Mesothelial cell of epicardium (in vitro differentiated cells): Measurements from ENCODE around the gene CARHSP1. TPM values are rescaled to one million over a fixed set of nuclear protein-coding genes. Genes with fewer than 3 reads are reported as not detected.
A peak's percentile ranks its signal among the peaks of the same experiment; 100 is the strongest.
"Not testable (repeated sequence)": the region's sequence is repeated elsewhere in the genome, so short reads cannot be mapped to it uniquely, and the experiment has no call there.

Experiments
- DNase-seq, 2 experiments: peaks; one replicate each; pipeline ENCODE4 v3.0.0; 2021; ENCODE audit warnings: low spot score in 2 of 2; ENCODE audit not compliant: unreplicated experiment in 2 of 2
- H3K27ac Mint-ChIP-seq: 2 replicates; pipeline ENCODE4 v1.8.0; 2021; ENCODE audit warnings: mixed read lengths
- H3K27me3 Mint-ChIP-seq: 2 replicates; pipeline ENCODE4 v1.8.0; 2021; ENCODE audit warnings: low read depth, mixed read lengths
- H3K36me3 Mint-ChIP-seq: 2 replicates; pipeline ENCODE4 v1.8.0; 2021; ENCODE audit warnings: mixed read lengths
- H3K4me1 Mint-ChIP-seq: 2 replicates; pipeline ENCODE4 v1.8.0; 2021; ENCODE audit warnings: mixed read lengths
- H3K4me3 Mint-ChIP-seq: 2 replicates; pipeline ENCODE4 v1.8.0; 2021; ENCODE audit warnings: mild to moderate bottlenecking, moderate library complexity, mixed read lengths
- H3K9me3 Mint-ChIP-seq: 2 replicates; pipeline ENCODE4 v1.8.0; 2021; ENCODE audit warnings: mixed read lengths
- total RNA-seq: library from RNA; stranded (reverse); gene quantifications from 3 replicates; pipeline ENCODE4 v1.2.1, GENCODE V29; 2021
- TF ChIP-seq, protein P1 (sequence below): fragments of 200-600 bp; sonication (generic); IDR thresholded peaks from one replicate; pipeline ENCODE4 v1.5.0; 2021; ENCODE audit warnings: antibody characterized with exemption; ENCODE audit not compliant: unreplicated experiment

CARHSP1 gene
- total RNA-seq: 78.6 to 84.2 TPM (median 80.3 TPM) in 3 replicates

GRCh38 chr16:8868416-8869211, at the start of gene CARHSP1:
TSS of gene CARHSP1 (minus strand) at chr16:8869006. CDS start at chr16:8859328, 9,678 bp downstream.
- H3K4me1 Mint-ChIP-seq: peaks cover 32% of the 10 kb centered on the region
- peak within 1 kb of the TSS; percentile 85 for H3K4me3 Mint-ChIP-seq
- no peaks in the 10 kb centered on the region for H3K27me3 Mint-ChIP-seq
- peak within 1 kb of the TSS; percentile 84 for H3K27ac Mint-ChIP-seq
- H3K36me3 Mint-ChIP-seq: no peaks in the 10 kb centered on the region
- peak; percentile 87 to 89 for DNase-seq
- H3K9me3 Mint-ChIP-seq: no peaks in the 10 kb centered on the region
- TF ChIP-seq, protein P1, sequence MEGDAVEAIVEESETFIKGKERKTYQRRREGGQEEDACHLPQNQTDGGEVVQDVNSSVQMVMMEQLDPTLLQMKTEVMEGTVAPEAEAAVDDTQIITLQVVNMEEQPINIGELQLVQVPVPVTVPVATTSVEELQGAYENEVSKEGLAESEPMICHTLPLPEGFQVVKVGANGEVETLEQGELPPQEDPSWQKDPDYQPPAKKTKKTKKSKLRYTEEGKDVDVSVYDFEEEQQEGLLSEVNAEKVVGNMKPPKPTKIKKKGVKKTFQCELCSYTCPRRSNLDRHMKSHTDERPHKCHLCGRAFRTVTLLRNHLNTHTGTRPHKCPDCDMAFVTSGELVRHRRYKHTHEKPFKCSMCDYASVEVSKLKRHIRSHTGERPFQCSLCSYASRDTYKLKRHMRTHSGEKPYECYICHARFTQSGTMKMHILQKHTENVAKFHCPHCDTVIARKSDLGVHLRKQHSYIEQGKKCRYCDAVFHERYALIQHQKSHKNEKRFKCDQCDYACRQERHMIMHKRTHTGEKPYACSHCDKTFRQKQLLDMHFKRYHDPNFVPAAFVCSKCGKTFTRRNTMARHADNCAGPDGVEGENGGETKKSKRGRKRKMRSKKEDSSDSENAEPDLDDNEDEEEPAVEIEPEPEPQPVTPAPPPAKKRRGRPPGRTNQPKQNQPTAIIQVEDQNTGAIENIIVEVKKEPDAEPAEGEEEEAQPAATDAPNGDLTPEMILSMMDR: no peak

- H3K36me3 Mint-ChIP-seq: peaks cover 64% of the 10 kb centered on the region
- not testable (repeated sequence) for DNase-seq, H3K4me1 Mint-ChIP-seq, H3K27ac Mint-ChIP-seq, H3K4me3 Mint-ChIP-seq, H3K27me3 Mint-ChIP-seq, H3K9me3 Mint-ChIP-seq
Observed at GRCh38 chr16:8917336-8917735, 48.5 kb upstream of the CARHSP1 start.

- Mint-ChIP-seq H3K4me1 (peaks cover 8% of the 10 kb centered on the region), H3K4me3 (no peak overlapping the region), H3K27me3 (no peaks in the 10 kb centered on the region), H3K9me3 (no peaks in the 10 kb centered on the region), H3K36me3 (peaks cover 66% of the 10 kb centered on the region), H3K27ac (peak overlapping the region; percentile 71)
- TF ChIP-seq, protein P1: no peak
- no peak for DNase-seq
Observed at GRCh38 chr16:8916541-8917225, 47.9 kb upstream of the CARHSP1 start.

- DNase-seq: no peak
- no peak overlapping the region for H3K4me3 Mint-ChIP-seq
- TF ChIP-seq, protein P1: no peak
- H3K36me3 Mint-ChIP-seq: peaks cover 66% of the 10 kb centered on the region
- H3K27ac Mint-ChIP-seq: no peak overlapping the region
- no peaks in the 10 kb centered on the region for H3K27me3 Mint-ChIP-seq
- peaks cover 9% of the 10 kb centered on the region for H3K4me1 Mint-ChIP-seq
- H3K9me3 Mint-ChIP-seq: no peaks in the 10 kb centered on the region
Observed at GRCh38 chr16:8915722-8916301, 47.0 kb upstream of the CARHSP1 start.

DNA sequence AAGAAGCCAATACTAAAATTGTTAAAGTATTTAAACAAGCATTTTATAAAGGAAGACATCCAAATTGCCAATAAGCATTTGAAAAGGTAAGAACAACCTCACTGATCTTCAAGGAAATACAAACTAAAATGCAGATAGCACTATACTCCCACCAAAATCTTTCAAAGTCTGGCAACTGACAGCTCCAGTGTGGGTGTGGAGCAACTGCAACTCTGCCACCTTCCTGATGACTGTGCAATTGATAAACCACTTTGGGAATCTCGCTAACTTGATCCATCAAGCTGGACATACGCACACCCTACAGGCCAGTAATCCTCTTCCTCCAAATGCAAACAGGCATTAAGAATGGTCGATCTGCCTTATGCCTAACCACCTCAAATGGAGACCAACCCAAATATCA, 45.3 kb upstream of the CARHSP1 start:
- H3K9me3 Mint-ChIP-seq: no peaks in the 10 kb centered on the region

More for the DNA sequence above, 45.3 kb upstream of the CARHSP1 start:
- Mint-ChIP-seq H3K36me3 (peaks cover 61% of the 10 kb centered on the region), H3K27ac (no peak overlapping the region), H3K4me3 (no peak overlapping the region), H3K4me1 (peaks cover 7% of the 10 kb centered on the region), H3K27me3 (no peaks in the 10 kb centered on the region)
- no peak for DNase-seq
- TF ChIP-seq, protein P1: no peak
